Effector CD8-positive, alpha-beta T cell (primary cell): ENCODE results near the gene MTA1.

Experiments
- DNase-seq: peaks from one replicate; lab custom pipeline; 2025; lab: John Stamatoyannopoulos, UW

The MTA1 gene

DNA sequence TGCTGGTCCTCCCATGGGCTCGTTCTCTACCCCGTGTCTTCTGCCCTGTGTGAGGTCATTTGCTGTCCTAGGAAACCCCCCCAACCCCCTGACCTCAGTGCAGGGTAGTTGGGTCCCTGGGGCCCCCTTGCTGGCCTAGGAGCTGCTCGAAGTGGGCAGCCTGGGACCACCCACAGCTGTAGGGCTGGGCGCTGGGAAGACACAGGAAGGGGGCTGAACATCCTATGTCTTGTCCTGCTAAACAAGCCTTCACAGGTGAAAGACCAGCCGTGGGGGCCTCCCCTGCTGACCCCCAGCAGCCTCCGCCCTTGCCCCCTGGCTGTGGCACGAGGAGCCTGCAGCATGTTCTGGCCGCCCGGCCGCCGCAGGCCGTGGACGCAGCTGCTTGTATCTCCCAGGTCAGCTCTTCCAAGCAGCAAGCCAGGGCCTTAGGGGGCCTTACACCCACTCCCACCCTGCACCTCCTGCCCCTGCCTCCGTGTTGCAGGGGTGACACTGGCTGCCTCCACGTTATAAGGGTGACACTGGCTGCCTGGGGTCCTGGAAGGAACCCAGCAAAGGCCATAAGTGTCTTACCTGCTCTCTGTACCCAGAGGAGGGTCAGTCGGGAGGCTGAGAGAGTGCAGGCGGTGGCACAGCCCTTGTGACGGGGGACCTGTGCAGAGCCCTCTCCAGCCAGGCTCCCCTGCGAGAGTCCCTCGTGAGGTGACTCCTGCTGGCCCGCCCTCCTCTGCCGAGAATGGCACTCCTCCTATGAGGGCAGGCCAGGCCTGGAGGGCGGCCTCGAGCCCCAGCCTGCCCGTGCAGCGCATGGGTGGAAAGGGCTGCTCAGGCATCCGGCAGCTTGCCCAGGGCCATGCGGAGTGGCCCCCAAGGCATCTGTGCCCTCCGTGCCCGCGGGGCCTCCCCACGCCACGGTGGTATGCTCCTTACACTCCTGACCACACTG is 32.8 kb upstream of the MTA1 start:
- no peak for DNase-seq

DNA sequence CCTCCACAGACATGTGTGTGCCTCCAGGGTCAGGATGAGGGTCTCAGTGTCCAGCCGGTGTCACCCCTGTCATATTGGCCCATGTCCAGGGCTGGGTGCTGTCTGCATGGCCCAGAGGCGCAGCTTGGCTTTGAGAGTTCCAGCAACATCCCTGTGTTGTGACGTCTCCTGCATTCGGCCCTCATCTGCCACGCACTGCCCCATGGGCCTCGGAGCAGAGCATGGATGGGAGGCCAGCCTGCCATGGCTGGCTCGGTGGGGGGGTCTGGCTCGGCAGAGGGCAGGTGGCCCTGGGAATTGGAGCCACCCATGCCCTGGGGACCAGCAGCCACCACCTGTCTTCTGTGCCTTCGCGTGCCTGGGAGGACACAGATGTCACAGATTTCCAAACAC is 32.1 kb upstream of the MTA1 start:
- no peak for DNase-seq

DNA sequence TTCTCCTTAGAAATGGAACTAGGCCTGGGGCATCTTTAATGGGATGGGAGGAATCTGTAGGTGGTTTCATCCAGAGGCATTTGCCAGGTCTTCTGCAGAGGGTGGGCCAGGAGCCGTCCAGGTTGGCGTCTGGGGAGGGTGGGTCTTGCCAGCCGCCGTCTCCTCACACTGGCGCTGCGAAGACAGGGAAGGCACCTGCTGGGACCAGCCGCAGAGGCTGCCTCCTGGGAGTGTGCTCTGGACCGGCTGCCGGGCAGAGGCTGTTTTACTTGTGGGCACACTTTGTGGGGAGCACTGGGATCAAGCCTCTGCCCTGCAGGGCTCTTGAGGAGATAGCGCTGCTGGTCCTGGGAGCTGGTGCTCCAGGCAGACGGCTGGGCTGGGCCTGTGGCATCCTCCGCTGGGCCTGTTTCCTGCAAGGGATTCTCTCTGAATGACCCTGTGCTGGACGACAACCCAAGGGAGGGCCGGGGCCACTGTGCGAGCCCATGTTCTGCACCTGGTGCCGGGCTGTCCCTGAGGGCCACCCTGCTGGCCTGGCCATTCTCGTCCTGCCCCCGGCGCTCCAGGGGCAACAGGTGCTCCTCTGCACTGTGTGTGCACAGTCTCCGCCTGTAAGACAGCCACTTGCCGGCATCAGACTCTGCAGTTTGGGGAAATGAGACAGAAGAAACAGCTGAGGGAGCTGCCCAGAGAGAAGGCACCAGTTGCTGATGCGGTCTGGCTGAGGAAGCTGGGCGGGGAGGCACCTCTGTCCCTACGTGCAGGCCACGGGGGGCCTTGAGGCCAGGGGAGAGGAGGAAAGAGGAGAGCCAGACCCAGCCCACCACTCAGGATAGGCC is 31.3 kb upstream of the MTA1 start:
- DNase-seq = no peak

DNA sequence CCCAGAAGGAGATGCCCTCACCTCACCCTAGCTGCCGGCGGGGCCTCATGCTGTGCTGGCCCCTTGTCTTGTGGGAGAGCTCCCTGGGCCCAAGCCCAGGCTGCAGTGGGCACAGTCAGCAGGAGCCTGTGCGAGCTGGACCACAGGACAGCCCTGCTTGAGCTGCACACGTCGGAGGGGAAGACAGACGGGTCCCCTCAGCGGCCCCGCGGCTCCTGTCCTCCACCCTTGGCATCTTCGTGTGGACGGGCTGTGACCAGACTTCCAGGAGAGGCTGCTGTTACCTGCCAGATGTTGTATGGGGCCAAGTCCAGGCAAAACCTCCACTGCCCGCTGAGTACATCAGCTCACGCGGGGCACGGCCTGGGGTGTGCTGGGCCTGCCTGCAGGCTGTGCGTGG is 30.7 kb upstream of the MTA1 start:
- no peak for DNase-seq

DNA sequence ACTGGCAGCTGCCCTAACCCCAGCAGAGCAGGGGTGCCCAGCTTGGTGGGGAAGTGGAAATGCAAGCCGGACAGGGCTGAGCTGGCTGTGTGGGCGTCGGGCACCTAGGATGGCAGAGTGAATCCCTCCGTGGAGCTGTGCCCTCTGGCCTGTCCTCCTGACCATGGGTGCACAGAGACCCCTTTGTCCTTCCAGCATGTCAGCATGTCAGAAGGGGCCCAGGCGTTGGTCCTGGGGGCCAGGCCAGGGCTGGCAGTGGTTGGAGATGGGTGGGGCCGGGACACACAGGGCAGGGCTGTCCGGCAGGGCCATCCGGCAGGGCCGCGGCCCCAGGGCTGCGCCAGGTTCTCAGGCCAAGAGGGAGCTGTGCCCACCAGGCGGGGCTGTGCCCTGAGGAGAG is 30.1 kb upstream of the MTA1 start:
- DNase-seq = no peak

DNA sequence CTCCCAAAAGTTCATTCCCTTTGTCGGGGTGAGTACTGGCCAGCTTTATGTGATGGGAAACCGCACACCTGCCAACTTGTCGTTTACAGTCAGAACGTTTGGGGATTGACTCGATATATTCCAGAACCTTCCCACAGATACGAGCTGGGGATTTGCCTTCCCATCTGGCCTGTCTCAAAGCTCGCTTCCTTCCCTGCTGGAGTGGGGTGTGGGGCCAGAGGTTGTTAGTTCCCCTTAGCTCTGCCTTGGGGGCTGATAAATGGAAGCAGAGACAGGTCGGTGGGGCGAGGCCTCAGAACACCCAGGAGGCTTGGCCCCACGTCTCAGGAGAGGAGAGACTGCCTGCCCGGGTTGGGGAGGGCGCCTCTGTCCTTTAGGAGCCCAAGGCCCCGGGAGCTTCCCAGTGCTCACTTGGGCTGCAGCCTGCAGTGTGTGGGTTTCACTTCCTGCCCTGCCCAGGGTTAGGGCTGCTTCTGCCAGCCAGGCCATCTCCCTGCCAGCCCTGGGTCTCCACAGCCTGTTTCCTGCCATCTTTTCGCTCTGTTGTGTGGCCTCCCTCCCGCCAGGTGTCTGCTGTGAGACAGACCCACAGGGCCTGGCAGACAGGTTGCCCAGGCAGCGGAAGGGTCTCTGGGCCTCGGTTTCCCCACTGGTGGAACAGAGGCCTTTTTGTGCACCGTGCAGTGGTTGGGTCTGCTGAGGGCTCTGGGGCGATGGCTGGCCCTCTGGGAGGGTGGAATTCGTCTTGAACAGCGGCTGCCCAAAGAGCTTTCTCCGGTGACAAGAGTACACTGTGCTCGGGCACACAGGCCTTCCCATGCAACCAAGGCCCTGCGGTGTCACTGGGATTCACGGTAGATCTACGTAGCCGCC is 29.4 kb upstream of the MTA1 start:
- no peak for DNase-seq

DNA sequence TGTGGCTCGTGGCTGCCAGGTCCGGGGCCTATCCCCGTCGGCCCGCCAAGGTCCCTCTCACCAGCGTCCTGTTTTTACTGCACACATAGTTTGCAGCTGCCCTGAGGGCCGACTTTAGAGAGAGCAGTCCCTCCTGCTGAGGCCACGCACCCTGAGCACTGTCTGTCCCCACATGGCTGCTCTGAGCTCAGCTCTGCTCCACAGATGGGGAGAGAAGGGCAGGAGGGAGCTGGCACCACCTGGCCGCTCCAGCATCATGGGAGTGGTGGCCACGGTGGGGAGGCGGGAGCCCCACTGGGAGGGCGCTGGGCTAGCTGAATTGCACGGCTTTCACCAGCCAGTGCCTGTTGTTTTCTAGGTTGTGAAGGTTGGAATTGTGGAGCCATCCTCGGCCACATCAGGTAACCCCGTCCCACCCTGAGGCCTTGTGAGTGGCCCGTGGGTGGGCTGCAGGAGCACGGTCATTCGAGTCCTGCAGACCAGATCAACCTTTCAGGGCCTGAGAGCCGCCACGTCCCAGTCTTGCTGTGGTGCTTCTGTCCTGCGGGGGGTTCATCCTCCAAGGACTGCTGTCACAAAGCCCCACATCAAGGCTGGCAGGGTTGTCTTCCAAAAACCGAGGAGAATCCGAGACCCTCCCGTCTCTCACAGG is 28.7 kb upstream of the MTA1 start:
- no peak for DNase-seq

DNA sequence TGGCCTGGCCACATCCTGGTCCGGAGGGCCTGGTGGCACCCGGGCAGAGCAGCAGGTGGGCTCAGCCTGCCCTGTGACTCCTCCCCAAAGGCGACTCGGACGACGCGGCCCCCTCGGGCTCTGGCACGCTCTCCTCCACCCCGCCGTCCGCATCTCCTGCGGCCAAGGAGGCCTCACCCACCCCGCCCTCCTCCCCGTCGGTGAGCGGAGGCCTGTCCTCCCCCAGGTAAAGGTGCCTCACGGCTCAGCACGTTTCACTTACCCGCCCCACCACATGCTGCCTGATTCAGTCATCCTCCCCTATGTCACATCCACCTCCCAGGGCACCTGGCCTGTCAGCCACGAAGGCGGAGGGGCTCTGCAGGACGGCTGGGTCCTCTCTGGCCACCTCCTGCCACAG is 28.1 kb upstream of the MTA1 start:
- DNase-seq = no peak

DNA sequence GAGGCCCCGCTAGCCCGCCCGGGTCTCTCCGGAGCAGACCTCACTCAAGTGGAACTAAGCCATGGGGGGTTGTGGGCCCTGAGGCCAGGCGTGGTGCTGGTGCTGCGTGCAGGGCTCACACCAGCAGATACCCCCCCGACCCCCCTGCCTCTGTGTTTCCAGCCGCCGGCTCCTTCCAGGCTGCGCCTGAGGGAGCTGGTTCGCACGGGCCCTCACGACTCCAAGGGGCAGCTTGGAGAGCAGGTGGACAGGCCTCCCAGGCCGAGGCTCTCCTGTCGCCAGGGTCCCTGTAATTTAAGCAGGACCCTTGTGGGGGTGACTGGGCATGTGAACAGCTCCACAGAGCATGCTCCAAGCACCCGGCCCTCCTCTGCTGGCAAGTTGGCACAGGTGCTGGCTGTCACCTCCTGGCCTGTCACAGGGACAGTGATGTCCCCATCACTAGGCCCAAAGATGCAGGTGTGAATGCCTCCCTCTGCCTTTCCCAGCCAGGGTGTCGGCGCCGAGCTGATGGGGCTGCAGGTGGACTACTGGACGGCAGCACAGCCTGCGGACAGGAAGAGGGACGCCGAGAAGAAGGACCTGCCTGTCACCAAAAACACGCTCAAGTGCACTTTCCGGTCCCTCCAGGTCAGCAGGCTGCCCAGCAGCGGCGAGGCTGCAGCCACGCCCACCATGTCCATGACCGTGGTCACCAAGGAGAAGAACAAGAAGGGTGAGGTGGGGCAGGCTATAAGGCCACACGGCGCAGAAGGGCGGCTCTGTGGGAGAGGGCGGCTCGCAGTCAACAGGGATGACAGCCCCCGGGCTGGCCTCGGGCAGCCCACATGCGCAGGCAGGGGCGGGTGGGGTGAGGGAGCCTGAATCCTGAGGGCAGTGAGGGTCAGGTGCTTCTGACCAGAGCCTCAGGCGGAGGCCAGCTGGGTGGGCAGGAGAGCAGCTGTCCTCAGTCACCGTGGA is 27.2 kb upstream of the MTA1 start:
- DNase-seq = no peak

DNA sequence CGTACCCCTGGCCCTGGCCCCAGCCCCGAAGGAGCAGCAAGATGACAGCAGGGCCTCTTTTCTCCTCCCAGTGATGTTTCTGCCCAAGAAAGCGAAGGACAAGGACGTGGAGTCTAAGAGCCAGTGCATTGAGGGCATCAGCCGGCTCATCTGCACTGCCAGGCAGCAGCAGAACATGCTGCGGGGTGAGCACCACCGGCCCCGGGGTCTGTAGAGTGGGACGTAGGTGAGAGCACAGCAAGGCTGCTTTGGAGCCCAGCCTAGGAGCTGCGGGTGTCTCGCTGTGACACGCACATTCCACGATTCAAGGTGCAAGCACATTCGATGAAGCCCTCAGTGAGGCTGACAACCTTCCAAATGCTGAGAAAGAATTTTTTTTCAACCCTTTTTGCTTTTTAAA is 26.5 kb upstream of the MTA1 start:
- no peak for DNase-seq

DNA sequence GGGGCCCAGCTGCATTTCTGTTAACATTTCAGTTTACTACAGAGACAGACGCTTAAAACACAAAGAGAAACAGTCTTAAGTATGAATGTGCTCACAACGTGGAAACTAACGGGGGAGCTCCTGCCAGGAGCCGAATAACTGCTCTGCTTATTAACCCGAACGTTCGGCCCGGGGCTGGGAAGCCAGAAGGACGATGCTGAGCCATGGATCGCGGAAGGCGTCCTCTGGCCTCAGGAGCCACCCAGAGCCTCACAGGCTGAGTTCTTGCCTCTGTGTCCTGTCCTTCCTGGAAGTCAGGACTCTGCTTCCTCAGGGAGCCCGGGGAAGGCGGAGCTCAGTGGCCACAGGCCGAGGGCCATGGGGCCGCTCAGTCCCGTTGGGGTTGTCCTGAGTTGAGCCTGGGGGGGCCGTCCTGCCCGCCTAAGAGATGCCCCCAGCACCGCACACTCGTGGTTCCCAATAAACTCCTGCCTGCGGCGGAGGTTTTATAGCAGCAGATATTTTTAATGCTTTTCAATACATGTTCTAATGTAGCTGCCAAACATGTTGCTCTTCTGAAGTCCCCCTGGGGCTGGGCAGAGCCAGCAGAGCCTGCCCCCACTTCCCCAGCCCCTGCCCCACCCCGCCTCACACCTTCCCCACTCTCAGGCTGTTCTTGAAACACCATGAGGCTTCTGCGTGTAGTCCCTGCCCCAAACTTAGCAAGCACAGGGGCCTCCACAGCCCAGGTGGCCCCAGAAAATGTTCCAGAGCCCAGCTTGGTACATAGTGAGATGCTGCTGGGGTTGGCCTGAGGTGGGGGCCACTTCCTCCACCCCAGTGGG is 24.7 kb upstream of the MTA1 start:
- no peak for DNase-seq

DNA sequence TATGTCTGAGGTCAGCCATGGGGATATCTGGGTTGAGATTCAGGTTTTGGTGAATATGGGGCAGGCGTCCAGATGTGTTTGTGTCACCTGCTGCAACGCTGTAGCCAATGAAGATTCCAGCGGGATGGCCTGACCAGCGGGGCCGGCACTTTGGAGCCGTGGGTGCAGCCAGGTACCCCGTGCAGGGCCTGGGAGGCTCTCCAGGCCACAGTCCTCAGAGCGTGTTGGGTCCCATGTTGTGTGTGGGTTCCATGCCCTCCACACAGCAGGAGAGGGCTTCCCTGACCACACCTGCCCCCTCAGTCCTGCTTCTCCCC is 24.1 kb upstream of the MTA1 start:
- no peak for DNase-seq

DNA sequence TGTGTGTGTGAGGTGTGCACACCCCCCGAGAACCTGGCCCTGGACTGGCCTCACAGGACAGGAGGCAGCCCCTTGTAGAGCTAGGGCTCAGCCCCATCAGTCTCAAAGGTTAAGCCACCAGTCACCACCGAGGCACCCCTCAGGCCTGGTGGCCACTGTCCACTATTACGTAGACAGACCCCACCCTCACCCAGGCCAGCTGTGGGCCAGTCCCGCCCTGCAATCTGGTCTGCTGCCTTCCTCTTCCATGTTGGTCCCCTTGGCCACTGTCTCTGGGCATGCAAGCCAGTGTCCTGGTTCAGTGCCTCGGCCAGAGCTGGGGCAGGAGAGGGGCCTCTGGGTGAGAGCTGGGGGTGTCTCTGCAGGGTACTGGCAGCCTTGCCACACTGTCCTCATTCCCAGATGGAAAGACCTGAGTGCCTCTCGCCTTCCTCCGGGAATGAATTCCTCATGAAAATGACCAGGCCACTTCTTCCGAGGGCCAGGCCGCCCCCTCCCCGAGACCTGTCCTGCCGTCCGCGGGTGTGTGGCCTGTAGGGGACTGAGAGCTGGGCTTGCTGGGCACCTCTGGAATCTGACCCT is 22.2 kb upstream of the MTA1 start:
- DNase-seq = no peak

DNA sequence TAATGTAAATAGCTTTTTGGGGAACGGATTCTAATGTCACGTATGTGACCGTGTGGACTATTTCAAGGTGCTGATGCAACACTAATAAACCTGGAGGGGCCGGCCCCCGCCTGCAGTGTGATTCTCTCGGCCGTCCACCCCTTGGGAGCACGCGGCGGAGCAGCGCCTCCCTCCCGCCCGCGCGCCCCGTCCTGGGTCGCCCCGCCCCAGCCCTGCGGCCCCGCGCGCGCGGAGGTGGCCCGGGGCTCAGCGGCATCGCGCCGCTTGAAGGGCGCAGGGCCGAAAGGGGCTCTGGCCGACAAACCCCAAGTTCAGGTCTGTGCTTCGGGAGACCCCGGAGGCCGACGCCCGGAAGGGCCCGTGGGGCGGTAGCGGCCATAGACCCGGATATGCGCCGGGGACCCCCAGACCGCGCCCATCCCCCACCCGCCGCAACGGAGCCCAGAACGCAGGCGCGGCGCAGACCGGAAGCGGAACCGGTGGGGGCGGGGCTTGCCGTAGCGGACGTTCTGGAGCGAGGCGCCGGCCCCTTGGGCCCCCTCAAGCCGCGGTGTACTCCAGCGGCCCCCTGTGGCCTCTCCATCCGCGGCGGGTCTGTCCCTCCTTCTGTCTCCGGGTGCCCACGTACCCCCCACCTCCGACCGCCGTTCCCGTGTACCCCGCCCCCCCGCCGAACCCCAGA is 21.4 kb upstream of the MTA1 start, which contains the start of gene TEX22:
TEX22 (plus strand) TSS at position 495 of the 682 bp plus-strand sequence. CDS start 803 bp downstream, outside the sequence.
- DNase-seq = peak; percentile 79

DNA sequence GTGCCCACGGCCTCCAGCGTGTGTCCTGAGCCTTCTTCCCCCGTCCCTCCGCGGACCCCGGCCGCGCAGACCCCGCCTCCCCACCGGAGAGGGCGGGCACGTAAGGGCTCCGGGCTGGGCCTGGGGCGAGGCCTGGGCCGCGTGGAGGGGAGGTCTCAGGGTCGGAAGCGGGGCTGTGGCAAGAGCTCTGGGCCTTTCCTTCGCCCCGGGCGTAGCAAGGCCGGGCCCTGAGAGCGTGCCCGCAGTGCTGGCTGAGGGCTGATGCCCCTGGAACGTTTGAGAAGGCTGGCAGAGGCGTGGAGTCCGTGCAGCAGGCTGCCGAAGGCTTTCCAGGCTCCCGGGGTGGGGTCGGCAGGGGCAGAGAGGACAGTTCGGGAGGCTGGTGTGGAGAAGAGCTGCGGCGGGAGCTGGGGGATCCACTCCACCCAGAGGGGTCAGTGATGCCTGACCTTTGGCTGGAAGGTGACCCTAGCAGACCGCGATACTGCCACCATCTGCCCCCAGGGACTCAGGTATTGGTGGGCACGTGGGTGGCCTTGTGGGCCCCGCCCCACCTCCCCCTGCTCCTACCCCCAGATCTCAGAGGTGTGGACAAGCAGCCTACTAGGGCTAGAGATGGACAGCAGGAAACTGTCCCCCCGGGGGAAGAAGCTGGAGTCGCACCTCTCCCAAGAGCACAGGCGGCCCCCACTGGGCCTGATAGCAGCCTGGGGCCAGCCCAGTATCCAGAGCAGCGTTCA is 20.7 kb upstream of the MTA1 start:
- DNase-seq = no peak

DNA sequence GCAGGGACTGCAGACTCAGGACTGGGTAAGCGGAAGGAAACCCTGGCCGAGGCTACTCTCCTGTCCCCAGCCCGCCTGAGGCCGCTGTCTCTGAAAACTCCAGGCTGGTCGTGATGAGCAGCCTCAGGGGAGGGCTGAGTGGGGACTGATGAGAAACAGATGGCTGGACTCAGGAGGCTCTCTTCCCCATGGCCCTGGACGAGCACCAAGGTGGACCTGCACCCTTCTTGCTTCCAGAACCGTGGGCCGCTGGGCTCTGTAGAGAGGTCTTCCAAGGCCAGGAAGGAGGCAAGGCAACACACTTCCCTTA is 20.2 kb upstream of the MTA1 start:
- no peak for DNase-seq

DNA sequence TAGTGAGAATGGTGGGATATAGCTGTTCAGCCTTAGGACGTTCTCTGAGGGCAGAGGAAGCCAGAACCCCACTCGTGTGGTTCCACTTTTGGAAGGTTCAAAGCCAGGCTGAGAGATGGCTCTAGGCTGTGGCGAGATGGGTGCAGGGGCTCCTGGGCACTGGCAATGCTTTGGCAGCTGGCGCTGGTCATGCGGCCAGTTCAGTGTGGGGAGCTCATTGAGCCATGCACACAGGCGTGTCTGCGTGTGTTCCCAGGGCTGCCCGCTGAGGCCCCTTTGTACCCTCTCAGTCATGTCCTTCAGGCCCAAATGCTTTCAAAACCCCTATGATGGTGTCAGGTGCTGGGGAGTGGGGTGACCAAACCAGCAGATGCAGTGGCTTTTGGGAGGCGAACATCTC is 19.6 kb upstream of the MTA1 start:
- DNase-seq = no peak

DNA sequence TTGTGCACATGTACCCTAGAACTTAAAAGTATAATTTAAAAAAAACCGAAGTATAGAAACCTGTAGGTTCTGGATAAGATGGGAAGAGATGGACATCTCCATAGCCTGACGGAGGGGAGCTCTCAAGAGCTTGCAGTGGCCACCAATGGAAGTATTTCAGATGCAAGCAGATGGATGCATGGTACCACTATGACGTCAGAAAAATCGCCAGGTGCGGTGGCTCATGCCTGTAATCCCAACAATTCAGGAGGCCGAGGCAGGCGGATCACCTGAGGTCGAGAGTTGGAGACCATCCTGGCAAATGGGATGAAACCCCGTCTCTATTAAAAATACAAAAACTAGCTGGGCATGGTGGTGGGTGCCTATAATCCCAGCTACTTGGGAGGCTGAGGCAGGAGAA is 17.9 kb upstream of the MTA1 start:
- no peak for DNase-seq
